IPS DF 19.7 (cell line): ENCODE data around the gene RAB29.
"Not testable (repeated sequence)": the region's sequence is repeated elsewhere in the genome, so short reads cannot be mapped to it uniquely, and the experiment has no call there.

Experiments used
- DNase-seq: peaks from one replicate; pipeline ENCODE4 v3.0.0-alpha.2; 2013; ENCODE audit warnings: low read depth, low spot score

RAB29 gene

GRCh38 chr1:205775015-205775716, at the start of gene RAB29:
TSS of gene RAB29 (minus strand) at chr1:205775482. CDS start at chr1:205774956, 526 bp downstream.
- peak; percentile 83 for DNase-seq

GRCh38 chr1:205824180-205824579, 48.9 kb upstream of the RAB29 start:
- DNase-seq, result no peak

- DNase-seq, result not testable (repeated sequence)
Observed at GRCh38 chr1:205823260-205823659, 48.0 kb upstream of the RAB29 start.

- DNase-seq, result no peak
Observed at GRCh38 chr1:205822397-205822796, 47.1 kb upstream of the RAB29 start.

- DNase-seq, result no peak
Observed at GRCh38 chr1:205817988-205818387, 42.7 kb upstream of the RAB29 start.

- DNase-seq, result no peak
Observed at GRCh38 chr1:205817364-205817763, 42.1 kb upstream of the RAB29 start.

GRCh38 chr1:205813755-205814058, 38.4 kb upstream of the RAB29 start:
- no peak for DNase-seq

- no peak for DNase-seq
Observed at GRCh38 chr1:205812878-205813754, 37.8 kb upstream of the RAB29 start, which contains the start of gene SLC41A1. TSS of gene SLC41A1 (minus strand) at chr1:205813198. CDS start at chr1:205810441, 2,757 bp downstream.

- DNase-seq, result no peak
Observed at GRCh38 chr1:205812271-205812877, 37.1 kb upstream of the RAB29 start.

GRCh38 chr1:205811660-205812059, 36.4 kb upstream of the RAB29 start:
- no peak for DNase-seq

- no peak for DNase-seq
Observed at GRCh38 chr1:205810448-205811157, 35.3 kb upstream of the RAB29 start.

GRCh38 chr1:205809942-205810345, 34.7 kb upstream of the RAB29 start:
- no peak for DNase-seq

GRCh38 chr1:205809469-205809868, 34.2 kb upstream of the RAB29 start:
- DNase-seq, result no peak

- no peak for DNase-seq
Observed at GRCh38 chr1:205805082-205805711, 29.9 kb upstream of the RAB29 start.

GRCh38 chr1:205804605-205805004, 29.3 kb upstream of the RAB29 start:
- no peak for DNase-seq

- DNase-seq, result no peak
Observed at GRCh38 chr1:205803986-205804385, 28.7 kb upstream of the RAB29 start.

GRCh38 chr1:205802060-205802459, 26.8 kb upstream of the RAB29 start:
- no peak for DNase-seq

GRCh38 chr1:205800981-205801703, 25.9 kb upstream of the RAB29 start:
- no peak for DNase-seq

GRCh38 chr1:205800427-205800826, 25.1 kb upstream of the RAB29 start:
- no peak for DNase-seq

- DNase-seq, result no peak
Observed at GRCh38 chr1:205798577-205798976, 23.3 kb upstream of the RAB29 start.

- no peak for DNase-seq
Observed at GRCh38 chr1:205797168-205797567, 21.9 kb upstream of the RAB29 start.
